Stimulated activated CD8-positive, alpha-beta memory T cell treated with anti-CD3 and anti-CD28 coated beads, Interleukin-4, amount 100 ng/mL, for 24 hours (primary cell): ENCODE results near the gene SLC24A3.

Experiments
- DNase-seq: peaks from one replicate; pipeline ENCODE4 v3.0.0-alpha.2; 2020; ENCODE audit warnings: low read depth

SLC24A3 gene

DNA sequence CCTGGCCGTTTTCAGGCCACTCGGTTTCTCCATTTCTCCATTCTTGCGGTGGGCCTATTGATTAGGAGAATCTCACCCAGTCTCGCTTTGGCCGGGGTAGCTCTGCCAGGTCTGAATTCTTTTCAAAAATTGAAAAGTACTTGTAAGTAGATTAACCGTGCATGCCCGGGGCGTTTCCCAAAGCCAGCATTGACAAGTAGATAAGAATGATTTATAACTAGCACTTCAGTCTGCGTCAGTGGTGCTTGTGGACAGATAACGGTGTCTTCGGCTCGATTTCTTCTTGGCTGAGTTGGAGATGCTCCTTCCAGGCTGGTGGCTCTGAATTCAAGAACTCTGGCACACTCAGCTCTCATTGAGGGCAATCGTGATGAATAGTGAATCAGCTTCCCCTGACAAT is 29.0 kb downstream of the SLC24A3 start:
- DNase-seq = no peak

GRCh38 chr20:19244291-19244690 is 31.8 kb downstream of the SLC24A3 start:
- DNase-seq = no peak

- no peak for DNase-seq
These were observed 36.9 kb downstream of the SLC24A3 start for GRCh38 chr20:19249106-19249879.

DNA sequence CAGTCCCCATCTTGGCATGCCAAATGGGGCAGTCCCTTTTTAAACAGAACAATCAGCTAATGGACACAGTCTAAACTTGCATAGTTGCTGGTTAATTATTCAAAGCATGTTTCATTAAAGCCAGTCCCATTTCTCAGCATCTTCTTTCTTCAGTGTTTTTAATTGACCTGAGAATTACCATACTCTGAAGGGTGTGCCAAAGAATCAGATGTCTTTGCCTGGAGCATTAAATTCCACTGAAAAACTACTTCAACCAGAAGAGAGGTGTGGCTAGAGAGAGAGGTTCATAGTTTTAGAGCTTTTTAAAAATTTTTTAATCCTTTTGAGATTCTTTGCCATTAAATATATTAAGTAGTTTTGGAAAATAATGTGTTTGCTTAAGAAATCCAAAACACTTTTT is 37.9 kb downstream of the SLC24A3 start:
- DNase-seq = no peak

GRCh38 chr20:19251506-19251905 is 39.1 kb downstream of the SLC24A3 start:
- no peak for DNase-seq

- DNase-seq = no peak
These were observed 39.5 kb downstream of the SLC24A3 start for GRCh38 chr20:19251958-19252357.

DNA sequence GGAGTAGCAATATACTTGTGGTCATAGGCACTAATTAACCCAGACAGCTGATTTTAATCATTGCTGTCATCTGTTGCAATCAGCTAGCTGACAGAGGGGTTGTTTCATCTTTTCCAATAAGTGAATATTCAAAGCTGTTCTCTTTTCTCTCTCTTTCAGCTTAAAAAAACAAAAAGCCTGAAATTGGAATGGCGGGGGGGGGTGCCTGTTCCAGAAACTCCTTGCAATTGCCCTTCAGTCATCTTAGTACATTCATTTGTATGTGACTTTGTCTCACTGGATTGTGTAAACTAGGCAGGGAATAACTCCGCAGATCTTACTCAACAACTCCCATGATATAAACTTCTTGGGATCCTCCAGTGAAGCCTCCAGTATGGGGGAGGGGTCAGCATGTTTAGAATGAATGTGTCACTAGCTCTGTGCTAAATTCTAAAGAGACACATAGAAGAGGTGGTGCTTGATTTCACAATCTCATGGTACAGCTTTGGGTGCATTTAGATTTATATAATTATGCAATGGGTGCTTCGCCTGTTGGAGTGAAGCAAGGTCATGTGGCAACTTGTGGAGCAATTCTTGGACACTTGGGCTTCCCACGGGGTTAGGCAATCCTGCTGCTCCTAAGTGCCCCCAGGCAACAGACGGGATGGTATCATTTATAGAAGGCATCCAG is 40.1 kb downstream of the SLC24A3 start:
- DNase-seq = no peak

- no peak for DNase-seq
These were observed 40.9 kb downstream of the SLC24A3 start for GRCh38 chr20:19253316-19253715.

DNA sequence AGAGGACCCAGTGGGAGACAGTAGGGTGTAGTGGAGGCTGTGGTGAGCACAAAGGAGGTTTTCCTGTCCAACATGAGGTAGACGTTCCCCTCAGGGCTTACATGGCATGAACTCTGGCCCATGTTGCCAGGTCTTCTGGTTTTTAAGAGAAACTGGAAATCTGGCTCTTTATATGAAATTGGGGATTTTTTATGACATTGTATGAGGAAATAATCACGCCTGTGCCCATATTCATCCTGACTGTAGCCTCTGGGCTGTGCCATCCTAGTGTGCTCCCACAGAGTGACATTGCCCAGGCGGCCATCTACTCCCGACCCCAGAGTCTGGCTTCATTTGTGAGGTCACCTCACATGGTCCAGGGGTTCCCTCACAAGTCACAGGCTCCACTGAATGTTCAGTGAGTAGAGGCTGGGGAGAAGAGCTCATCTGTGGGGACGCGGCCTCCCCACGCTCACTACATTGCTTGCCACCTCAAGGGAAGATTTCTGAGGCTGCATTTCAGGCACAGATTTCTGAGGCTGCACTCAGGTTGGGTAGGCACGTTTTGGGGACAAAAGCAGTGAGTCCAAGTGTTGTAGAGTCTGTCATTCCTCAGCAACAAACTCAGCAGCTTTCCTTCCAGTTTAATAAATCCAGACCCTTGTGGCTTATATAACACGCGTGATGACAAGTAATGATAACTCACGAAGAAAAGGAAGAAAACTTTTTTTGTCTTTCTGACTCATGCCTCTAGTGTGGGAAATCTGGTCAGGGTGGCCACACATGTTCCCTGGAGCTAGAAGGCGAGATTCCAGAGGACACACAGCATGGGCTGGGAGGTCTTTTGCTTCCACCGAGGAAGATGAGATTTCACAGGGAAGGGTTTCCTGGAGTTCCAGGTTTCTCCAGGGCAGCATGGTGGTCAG is 41.7 kb downstream of the SLC24A3 start:
- DNase-seq = no peak

GRCh38 chr20:19254956-19255355 is 42.5 kb downstream of the SLC24A3 start:
- DNase-seq = no peak

GRCh38 chr20:19256085-19256484 is 43.6 kb downstream of the SLC24A3 start:
- DNase-seq = no peak

- DNase-seq = no peak
These were observed 44.6 kb downstream of the SLC24A3 start for GRCh38 chr20:19256906-19257595.

DNA sequence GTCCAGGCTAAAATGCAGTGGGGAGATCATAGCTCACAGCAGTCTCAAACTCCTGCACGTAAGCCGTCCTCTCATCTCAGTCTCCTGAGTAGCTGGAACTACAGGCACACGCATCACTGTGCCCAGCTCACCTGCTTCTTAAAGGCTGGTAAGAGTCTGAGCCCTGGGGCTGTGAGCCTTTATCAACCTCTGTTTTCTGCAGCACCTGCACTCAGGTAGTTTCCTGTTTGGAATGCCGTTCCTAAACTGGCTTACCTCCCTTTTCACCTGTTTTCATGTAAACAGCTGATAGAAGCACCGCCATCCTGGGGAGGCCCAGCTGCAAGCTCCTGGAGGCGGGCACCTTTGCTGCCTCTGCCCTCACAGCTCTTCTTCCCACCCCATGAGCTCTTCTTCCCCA is 45.4 kb downstream of the SLC24A3 start:
- no peak for DNase-seq

GRCh38 chr20:19259141-19259591 is 46.7 kb downstream of the SLC24A3 start:
- no peak for DNase-seq

DNA sequence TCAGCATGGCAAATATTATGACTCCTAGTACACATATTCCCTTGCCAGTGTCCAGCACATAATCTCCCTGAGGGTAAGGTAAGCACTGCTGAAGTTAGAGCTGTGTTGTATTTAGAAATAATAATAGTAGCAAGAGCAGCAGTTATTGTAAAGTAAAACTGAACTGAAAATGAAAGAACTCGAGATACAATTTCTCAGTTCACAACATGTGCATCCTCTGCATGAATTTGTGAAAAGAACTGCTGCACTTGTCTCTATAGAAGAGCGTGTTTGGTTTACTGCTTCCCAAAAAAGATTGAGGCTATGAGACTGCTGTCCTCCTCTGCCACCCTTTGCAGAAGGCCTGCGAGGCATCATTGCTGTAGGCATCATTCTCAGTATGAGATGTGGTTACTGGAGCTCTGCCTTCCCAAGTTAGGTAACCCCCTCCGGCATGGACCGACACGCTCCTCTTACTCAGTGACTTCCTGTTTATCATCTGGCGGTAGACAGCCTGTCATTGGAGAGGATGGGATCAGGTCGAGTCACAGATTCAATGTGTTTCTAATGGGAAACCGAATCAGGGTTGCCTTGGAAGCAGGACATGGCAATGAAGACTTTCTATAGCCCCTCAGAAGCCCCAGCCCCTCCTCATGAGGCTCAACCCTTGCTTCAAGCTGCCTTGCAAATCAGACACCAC is 48.1 kb downstream of the SLC24A3 start:
- DNase-seq = no peak

DNA sequence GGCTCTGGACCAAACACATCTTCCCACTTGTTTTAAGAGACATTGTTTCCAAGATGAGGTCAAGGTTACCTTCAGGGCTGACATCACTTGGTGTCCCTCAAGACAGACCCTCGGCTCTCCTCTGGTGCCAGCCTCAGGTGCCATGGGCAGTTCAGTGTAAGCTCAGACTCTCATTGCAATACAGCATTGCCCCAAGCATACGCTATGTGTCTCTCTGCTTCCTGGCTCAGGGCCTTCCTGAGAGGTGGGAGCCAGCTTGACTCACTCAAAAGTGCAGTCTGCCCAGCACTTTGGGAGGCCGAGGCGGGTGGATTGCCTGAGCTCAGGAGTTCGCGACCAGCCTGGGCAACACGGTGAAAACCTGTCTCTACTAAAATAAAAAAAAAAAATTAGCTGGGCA is 51.7 kb downstream of the SLC24A3 start:
- DNase-seq = no peak

DNA sequence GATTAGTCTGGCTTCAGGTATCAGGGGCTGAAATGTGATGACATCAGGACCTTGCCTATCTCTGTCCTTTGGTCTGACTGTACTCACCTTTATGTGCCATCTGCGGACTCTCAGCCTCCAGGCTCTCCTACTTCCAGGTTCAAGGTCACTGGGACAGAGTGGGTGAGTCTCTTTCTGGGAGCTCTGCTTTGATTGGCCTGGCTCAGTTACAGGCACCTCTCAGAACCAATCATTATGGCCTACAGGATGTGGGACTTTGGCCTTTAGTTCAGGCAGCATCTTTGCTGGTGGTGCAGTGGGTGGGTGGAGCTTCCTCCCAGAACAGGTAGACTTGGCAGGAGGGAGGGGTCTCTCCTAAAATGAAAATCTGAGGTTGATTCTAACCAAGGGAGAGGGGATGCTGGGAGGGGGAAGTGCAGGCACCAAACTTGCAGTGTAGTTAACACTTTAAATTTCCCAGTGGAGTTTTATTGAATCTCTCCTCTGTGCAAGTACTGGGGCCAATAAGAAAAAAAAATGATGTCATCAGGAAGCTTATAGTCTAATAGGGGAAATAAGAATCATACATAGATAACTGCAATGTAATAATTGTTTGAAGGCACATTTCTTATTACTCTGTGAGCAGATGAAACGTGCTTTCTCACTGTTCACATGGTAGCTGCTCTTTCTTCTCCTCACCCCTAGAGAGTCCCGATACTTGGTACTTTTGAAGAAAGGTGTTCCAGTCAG is 53.4 kb downstream of the SLC24A3 start:
- DNase-seq = no peak

DNA sequence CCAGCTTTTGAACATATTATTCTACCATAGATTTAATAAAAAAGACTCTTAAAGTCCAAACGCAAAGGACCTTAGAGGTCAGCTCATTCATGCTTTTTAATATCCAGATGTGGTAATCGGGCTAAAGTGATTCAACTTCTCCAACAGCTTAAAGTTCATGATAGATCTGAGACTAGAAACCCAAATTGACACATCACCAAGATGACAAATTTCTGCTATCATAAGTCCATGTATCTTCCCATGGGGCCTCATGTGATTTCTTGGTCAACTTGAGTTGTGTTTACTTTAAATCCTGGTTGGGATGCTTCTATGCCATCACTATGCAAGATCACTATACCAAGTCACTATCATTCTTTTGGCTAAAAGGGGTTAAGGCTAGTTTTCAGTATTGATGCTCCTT is 56.0 kb downstream of the SLC24A3 start:
- no peak for DNase-seq

DNA sequence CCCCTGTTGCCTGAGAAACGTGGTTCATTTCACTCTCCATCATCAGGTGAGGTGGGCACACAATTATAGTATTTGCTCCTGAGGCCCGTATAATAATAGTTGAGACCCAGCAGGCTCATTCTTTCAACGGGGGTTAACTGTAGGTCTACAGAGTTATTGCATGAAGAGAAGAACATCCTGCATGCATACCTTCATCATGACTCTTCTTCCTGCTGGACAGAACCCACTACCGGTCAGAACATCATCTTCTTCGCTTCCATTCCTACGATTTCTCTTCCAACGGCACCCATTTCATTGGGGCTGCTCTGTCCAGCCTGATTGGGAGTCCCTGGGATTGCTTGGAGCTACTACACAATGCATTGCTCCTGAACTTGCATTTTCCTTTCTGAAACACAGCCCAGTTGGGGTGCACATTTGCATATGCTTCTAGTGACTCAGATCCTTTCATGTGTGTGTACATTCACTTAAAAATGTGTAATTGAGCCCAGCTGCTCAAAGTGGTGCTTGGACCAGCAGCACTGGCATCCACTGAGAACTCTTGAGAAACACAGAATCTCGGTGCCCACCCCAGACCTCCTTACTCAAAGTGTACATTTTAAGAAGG is 57.4 kb downstream of the SLC24A3 start:
- no peak for DNase-seq
